HG03469 (cell line): ENCODE results near the gene ROR1.

ENCODE experiments used
- ATAC-seq: cut with Tn5 transposase; IDR thresholded peaks from one replicate; pipeline ENCODE4 v1.9.1; 2021; ENCODE audit warnings: mild to moderate bottlenecking, moderate library complexity, moderate number of reproducible peaks; ENCODE audit not compliant: unreplicated experiment

Gene ROR1

DNA sequence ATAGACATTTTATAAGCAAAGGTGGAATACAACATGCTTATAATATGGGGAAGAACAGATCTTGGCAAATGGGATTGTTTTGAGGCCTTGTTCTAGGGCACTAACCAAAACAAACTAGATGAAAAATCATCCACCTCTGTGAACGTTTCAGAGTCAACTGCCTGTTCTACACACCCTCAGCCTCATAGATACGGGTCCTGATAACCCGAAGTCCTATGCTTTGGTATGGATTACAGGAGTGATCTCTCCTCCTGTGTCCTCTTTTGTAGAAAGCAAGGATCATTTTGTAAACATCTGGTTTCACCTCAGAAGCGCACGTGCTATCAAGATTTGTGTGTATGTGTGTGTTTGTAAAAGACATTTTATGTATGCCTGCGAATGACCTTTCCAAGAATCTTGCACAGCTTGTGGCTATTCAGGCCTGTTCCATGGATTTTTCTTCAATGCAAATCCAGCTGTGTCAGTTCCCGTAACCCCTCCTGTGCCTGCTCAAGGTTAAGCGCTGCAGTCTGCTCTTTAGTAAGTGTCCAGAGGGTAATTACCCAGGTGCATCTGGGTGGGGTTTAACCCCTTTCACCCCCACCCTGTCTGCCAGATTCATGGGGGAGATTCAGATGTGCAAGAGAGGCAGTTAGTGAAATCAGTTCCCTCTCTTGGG is 132.4 kb downstream of the ROR1 start:
- no peak for ATAC-seq

DNA sequence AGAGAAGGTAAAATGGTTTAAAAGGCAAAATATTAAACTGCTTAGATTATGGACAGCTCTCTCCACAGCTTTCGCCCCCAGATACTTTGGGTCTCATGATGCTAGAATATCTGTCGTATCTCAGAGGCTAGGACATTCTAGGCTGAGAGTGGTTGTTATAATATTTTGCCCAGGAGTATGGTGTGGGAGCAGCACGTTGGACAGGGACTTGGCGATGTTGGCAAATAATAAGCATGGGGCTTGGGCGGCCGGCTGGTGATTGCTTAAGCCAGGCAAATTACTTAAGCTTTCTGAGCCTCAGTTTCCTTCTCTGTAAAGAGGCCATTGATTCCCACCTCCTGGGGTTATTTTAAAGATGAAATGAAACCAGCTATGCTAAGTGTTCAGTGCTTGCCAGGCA is 133.2 kb downstream of the ROR1 start:
- no peak for ATAC-seq

DNA sequence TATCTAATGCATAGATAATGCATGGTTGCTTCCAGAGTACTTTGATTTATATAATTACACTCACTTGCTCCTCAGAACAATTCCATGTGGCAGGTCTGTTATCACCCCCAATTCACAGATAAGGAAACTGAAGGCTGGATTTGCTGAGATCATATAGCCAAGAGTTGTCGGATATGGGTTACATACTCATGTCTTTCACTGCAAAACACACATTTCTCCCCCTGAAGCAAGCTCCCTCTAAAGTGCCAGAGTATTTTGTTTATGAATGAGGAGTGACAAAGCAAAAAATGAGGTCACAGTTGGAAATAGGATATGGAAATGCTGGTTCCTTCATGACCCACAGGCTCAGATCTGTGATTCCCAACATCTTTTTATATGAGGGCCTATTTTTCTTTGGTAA is 134.2 kb downstream of the ROR1 start:
- no peak for ATAC-seq

DNA sequence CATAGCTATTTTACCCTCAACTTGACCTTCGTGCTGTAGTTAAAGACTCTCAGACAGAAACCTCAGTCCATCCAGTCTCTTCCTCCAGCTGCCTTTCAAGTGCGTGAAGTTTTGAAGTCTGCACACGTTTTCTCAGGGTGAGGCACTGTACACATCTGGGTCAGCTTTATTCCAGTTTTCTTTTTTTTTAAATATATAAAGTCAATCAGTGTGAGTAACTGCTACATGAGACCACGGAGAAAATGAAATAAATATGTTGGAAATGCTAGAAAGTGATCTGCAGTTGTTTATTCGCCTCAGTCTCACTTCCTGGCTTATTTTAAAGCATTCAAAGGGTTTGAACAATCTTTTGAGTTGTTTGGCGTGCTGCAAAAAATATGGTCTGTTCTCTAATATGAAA is 135.7 kb downstream of the ROR1 start:
- ATAC-seq: no peak

DNA sequence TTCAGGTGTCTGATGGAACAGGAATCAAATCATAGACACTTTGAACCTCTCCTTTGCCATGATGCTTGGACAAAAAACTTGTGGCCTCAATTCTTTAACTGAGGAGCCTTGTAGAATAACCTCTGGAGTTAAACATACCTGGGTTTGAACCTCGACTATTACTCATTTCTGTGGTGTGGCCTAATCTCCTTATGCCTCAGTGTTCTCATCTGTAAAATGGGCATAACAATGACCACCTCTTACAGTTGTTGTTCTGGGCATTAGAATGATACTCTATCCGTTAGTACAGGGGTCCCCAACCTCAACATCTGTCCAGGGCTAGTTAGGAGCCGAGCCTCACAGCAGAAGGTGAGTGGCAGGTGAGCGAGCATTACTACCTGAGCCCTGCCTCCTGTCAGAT is 137.2 kb downstream of the ROR1 start:
- ATAC-seq: no peak

DNA sequence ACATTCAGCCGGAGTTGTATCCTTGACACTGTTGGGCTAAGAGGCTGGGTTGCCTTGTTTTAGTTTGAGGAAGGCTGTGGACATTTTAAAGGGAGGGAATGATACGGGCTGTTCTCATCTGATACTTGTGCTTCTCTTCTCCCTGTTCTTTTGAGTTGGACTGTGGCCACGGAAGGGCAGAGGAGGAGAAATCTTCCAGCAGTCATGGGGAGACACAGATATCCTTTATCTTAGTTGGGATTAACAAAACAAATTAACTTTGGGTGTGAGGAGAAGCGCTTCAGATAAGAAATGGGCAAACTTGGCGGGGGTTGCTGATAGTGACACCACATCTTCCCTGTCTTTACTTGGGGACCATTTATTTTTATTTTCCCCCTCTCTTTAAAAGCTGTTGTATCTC is 138.8 kb downstream of the ROR1 start:
- ATAC-seq: no peak

DNA sequence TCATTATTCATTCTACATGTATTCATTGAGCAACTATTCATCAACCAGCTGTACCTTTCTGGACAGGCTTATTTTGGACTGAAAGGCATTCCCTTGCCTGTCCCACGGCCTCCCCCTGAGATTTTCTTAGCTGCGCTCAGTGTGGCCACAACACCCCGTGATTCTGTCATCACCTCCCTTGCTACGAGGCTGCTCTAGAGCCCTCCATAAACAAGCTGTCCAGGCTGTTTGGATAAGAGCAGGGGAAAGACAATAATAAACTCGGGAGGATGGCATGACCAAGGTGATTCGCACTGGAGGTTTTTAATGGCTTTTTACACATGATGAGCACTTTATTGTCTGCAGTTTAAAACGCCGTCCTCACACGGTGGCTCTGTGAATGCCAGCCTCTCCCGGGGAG is 139.7 kb downstream of the ROR1 start:
- no peak for ATAC-seq

DNA sequence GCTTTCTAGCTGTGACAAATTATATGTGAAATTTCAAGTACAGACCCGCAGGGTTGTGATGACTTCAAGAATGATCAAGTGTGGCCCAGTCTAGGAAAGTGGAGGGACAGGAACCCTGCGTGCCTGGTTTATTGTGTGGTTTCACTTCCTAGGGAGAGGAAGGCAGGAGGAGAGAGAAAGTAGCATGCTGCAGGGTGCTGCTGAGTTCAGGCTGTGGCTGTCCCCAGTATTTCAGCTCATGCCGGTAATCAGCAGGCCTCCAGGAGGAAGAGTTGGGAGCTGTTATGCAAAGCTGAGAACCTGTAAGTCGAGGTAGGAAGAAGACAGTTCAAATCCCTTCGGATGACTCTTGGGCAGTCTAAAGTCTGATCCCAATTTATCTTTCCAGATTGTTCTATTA is 140.4 kb downstream of the ROR1 start:
- no peak for ATAC-seq

DNA sequence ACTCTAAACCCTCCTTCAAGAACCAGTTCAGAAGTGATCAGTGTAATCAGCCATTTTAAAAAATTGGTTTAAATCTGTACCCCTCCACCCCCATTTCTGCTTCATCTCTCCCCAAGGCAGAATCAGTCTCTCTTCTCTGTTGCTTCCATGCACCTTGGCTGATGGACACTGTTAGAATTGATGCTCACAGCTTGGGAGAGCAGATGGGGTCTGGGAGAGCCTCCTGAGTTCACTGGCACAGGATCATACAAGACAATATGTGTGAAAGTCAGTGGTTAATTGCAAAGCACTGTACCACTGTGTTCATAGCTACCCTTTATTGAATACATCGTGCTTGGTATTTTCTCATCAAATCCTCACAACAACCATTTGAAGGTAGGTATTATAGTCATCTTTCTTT is 140.9 kb downstream of the ROR1 start:
- ATAC-seq: no peak

DNA sequence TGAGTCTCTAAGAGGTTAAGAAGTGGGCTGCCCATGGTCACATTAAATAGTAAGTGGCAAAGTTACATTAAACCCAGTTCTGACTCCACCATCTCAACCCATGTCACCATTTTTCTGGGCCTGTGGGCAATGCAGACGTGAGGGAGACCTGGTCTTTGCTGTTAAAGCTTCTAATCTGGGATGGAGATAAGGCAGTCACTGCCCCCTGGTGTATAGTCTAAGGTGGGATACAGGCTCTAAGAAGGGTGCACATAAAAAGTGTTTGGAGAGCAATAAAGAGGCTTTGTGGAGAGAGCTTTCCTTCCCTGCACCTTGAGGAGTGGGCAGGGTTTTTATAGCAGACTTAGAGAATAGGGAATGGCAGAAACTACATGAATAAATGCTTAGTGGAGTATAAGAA is 141.3 kb downstream of the ROR1 start:
- no peak for ATAC-seq

DNA sequence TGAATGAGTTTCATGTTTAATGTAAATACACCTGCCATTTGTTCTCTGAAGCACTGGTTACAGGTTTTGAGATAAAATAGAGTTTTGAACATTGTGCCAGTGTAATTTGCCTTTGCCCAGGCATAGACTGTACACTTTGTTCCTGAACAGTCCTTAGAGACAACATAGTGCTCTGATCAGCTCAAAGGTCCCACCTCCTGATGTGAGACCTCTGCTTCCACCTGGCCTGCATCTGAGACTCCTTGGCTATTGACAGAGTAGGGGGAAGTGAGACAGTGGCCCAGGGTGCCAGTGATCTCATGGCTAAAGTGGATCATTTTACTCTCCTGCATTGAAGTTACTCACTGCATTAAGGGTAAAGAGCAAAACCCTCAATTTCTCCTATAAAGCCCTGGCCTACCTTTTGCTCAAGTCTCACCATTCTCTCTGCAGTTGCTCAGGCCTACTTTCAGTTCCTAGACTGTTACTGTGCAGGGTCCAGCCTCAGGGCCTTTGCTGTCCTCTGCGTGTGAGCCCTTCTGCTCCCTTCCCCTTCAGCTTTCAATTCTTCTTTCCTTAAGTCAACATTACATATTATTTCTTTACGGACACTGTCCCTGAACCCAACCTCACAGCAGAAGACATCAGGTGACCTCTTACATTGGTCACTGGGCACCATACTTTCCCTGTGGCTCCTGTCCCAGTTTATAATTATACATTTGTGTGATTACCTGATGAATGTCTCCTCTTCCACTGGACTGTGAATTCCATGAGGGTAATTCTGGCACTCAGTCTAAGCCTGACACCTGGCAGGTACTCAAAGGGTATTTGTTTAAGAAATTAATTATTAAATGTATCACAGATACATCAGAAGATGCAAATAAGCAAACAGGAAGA is 142.9 kb downstream of the ROR1 start:
- no peak for ATAC-seq

DNA sequence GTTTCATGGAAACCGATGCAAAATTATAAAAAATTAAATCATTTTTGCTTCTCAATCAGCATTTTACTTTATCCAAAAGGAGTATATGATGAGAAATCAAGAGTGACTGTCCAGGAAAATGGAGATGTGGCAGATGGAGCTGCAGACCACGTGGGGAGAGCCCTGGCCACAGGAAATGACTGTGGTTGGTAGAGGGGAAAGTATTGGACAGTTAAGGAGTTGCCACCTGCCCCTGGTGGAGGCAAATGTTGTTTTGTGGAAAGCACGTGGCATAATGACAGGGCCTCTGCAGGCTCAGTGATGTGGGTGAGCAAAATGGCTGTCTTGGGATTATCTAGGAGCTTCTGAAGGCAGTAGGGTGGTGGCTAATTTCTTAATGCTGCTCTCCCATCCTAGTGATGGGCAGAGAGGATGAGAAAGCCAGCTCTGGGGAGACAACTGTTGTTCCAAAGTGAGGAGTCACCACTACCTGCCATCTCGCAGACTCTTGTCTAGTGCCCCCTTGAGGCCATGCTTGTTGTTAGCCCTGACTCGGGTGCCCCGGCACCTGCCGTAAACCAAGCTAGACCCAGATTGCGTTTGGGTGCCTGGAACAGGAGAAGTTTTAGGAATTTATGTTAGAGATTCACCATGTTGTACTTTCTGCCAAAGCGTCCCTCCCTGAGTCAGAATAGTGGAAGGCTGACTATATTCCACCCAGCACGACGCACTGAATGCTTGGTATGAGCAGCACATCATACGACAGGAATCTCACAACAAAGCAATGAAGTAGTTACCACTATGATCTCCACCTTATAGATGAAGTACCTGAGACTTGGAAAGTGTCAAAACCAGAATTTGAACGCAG is 144.0 kb downstream of the ROR1 start:
- no peak for ATAC-seq

DNA sequence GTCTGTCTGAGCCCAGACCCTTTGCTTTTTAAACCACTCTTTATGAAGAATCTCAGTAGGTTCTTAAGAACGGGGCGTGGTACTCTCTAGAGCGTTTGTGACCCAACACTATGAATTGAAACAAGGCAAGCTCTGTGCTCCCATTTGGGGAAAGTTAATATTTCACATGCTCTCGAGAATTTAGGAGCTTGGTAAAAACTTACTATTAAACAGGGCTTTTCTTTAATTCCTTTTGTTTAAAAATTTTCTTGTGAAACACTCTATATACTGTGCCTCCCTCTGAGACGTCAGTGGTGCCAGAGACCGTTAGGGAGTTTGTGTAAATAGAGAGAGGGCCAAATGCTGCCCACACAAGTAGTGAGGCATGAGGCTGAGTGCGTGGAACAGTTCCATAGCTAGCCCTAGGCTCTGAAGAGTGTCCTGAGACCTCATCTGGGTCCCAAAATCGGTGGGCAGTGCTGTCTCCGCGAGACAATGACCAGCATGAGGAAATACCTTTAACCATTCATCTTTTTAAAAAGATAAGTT is 144.7 kb downstream of the ROR1 start:
- no peak for ATAC-seq

DNA sequence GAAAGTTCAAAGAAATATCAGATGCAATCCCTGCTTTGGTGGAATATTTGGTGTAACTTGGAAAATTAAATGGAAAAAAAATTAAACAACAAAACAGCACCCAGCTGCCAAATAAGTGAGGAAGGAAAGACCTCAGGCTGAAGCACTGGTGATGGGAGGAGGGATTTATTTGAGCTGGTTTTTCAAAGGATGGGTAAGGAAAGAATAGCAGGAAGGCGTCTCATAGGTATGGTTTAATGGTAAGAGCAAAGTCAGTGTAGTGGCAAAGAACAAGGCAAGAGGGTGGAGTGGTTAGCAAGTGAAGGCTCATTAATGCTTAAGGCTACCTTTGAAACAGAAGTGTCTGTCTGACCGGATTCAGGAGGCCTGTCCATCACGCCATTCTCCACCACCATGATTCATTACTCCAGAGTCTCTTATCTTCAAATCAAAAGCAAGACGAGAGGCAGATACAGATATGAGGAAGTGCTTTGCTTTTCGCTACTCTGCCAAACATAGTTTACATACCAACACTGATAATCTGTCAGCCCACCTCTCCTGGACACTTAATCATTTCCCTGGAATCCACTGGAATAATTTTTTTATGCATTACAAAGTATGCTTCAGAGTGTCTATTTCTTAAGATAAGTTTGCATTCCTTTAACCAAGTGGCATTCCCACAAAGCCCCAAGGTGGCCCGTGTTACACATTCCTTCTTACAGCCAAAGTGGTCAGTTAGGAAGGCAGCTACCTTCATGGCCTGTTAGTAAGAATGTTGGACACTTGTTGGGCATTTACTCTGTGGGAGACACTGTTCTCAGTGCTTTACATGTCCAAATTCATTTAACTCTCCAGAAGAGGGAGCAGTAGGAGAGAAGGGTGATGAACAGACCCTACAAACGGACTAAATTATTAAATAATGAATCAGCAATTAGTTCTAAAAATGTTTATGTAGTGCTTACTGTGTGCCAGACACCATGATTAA is 146.6 kb downstream of the ROR1 start:
- ATAC-seq: no peak

DNA sequence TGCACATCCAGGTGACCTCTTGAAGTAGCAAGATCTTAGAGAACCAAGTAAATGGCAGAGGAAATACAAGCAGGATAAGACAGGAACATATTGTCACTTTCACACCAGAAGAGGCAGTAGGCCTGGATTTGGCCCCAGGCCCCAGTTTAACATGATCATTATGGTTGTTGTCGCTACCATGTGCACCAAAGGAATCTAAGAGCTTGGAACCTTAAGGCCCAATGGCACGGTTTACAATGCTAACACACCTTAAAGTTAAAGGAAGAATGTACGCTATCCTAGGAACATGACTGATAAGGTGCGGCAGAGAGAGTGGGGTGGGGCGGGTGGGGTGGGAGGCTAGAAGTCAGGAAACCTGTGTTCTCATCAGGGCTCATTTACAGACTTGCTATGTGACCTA is 147.5 kb downstream of the ROR1 start:
- ATAC-seq: no peak

DNA sequence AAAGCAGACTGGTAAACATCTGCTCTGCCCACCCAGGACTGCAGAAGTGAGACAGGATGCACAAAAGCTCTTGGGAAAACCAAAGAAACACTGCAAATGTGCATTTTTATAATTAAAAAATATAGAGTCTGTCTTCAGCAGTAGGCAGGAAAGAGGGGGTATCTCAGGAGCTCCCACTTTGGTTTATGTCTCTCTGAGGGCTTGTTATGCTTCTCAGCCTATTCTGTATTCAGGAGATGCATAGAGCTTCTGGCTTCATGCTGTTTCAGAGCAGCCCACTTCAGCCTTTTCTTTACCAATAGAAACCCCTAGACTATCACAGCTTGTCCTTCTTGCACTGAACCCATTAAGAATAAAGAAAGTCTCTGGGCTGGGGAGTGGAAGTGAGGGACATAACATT is 148.0 kb downstream of the ROR1 start:
- no peak for ATAC-seq

DNA sequence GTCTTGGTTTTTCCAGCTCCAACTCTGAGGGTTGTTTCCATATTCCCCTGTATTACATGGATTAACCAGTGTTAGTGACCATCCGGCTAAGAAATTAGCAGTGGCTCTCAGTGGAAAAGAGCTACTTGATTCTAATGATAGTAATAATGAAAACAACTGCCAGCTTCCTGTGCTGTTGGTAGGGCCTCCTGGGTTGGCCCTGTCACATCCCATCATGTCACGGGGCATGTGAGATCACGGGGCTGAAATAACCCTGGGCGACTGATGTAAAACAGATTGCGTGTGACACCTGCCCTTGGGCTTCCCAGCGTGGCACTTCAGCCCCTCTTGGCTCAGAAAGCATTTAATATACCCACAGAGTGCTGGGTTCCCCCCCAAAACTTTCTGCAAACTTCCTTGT is 149.0 kb downstream of the ROR1 start:
- no peak for ATAC-seq

DNA sequence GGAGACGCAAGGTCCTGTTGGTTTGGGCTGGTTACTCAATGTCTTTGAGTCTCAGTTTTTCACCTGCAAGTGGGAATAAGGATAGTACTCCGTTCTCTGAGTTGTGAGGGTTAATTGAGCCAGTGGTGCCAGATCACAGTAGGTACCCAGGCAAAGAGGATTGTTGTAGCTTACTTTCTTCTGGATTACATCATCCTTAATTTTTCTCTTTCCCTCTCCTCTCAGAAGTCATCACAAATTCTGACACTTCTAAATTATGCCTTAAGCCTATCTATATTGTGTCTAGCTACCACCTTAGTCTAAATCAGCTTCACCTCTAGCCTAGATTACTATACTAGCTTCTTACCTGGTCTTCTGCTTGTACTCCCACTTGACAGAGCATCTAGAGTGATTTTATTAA is 149.5 kb downstream of the ROR1 start:
- ATAC-seq: no peak

DNA sequence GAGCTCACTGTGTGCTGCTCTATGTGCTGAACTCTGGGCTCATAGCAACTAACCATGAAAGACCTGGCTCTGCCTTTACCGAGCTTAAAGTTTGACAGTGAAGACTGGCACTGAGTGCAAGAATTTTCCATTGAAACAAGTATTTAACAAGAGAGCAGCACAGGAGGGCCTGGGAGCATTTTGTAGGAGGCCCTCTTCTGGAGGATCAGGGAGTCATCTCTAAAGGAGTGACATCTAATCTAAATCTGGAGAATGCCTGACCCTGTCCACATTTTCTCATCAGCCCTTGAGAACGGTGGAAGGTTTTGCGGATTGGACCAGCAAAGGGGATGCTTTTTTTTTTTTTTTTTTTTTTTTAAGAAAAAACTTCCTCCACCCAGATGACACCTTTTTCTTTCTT is 150.8 kb downstream of the ROR1 start:
- ATAC-seq: no peak
